Activated CD8-positive, alpha-beta memory T cell treated with anti-CD3 and anti-CD28 coated beads, Interleukin-2, amount 50 U/mL, for 1 hour (primary cell): ENCODE data around the gene DCTN2.

Source experiments
- DNase-seq: peaks from one replicate; pipeline ENCODE4 v3.0.0-alpha.2; 2020; ENCODE audit errors: extremely low read depth

The DCTN2 gene

GRCh38 chr12:57549909-57550640 lies 3.1 kb upstream of the DCTN2 start, which contains the start of gene KIF5A:
TSS of gene KIF5A (plus strand) at chr12:57550044. CDS start at chr12:57550272, 228 bp downstream.
- no peak for DNase-seq

GRCh38 chr12:57549203-57549908 lies 2.4 kb upstream of the DCTN2 start:
- no peak for DNase-seq

GRCh38 chr12:57548488-57548887 lies 1.5 kb upstream of the DCTN2 start:
- no peak for DNase-seq

GRCh38 chr12:57548013-57548315 lies 972 bp upstream of the DCTN2 start:
- no peak for DNase-seq

- DNase-seq = no peak
Observed at GRCh38 chr12:57547288-57548012, 458 bp upstream of the DCTN2 start.

- DNase-seq = no peak
Observed at GRCh38 chr12:57545809-57546437, 1.1 kb downstream of the DCTN2 start.

- no peak for DNase-seq
Observed at GRCh38 chr12:57543581-57543980, 3.4 kb downstream of the DCTN2 start.

GRCh38 chr12:57541717-57542116 lies 5.3 kb downstream of the DCTN2 start:
- no peak for DNase-seq

- DNase-seq = no peak
Observed at GRCh38 chr12:57541001-57541400, 6.0 kb downstream of the DCTN2 start.

GRCh38 chr12:57539134-57539768 lies 7.7 kb downstream of the DCTN2 start:
- DNase-seq = no peak

- DNase-seq = no peak
Observed at GRCh38 chr12:57536597-57536942, 10.4 kb downstream of the DCTN2 start.

GRCh38 chr12:57535764-57536596 lies 11.0 kb downstream of the DCTN2 start:
- DNase-seq = no peak

- DNase-seq = no peak
Observed at GRCh38 chr12:57534991-57535543, 11.9 kb downstream of the DCTN2 start.

GRCh38 chr12:57534250-57534649 lies 12.7 kb downstream of the DCTN2 start:
- no peak for DNase-seq

- DNase-seq = no peak
Observed at GRCh38 chr12:57533108-57533507, 13.9 kb downstream of the DCTN2 start.

GRCh38 chr12:57531836-57532235 lies 15.2 kb downstream of the DCTN2 start:
- no peak for DNase-seq

GRCh38 chr12:57530396-57531142 lies 16.4 kb downstream of the DCTN2 start:
- no peak for DNase-seq

GRCh38 chr12:57529831-57530230 lies 17.2 kb downstream of the DCTN2 start:
- no peak for DNase-seq

GRCh38 chr12:57528831-57529555 lies 18.0 kb downstream of the DCTN2 start:
- DNase-seq = no peak
